Nephron (organoid): ENCODE measurements around the gene CUL2.

Source experiments
- H3K27ac Mint-ChIP-seq, 3 experiments: 2 replicates each; pipeline ENCODE4 v1.8.0; 2020; ENCODE audit warnings: mixed read lengths in 3 of 3, mild to moderate bottlenecking in 2 of 3, moderate library complexity in 1 of 3
- H3K27me3 Mint-ChIP-seq: 2 replicates; pipeline ENCODE4 v1.8.0; 2021; ENCODE audit warnings: low read depth, mild to moderate bottlenecking, moderate library complexity, mixed read lengths
- H3K36me3 Mint-ChIP-seq: 2 replicates; pipeline ENCODE4 v1.8.0; 2020; ENCODE audit warnings: low read depth, mixed read lengths
- H3K4me1 Mint-ChIP-seq: 2 replicates; pipeline ENCODE4 v1.8.0; 2020; ENCODE audit warnings: mixed read lengths
- H3K4me3 Mint-ChIP-seq, 3 experiments: 2 replicates each; pipeline ENCODE4 v1.8.0; 2020; ENCODE audit warnings: mild to moderate bottlenecking in 3 of 3, mixed read lengths in 3 of 3, moderate library complexity in 2 of 3
- H3K9me3 Mint-ChIP-seq: 2 replicates; pipeline ENCODE4 v1.8.0; 2020; ENCODE audit warnings: mixed read lengths
- CTCF ChIP-seq, 3 experiments: fragments of 200-600 bp; sonication (generic); IDR thresholded peaks; one replicate each; pipeline ENCODE4 v1.5.0; 2021; ENCODE audit warnings: antibody characterized with exemption in 3 of 3; ENCODE audit not compliant: unreplicated experiment in 3 of 3

The CUL2 gene

DNA sequence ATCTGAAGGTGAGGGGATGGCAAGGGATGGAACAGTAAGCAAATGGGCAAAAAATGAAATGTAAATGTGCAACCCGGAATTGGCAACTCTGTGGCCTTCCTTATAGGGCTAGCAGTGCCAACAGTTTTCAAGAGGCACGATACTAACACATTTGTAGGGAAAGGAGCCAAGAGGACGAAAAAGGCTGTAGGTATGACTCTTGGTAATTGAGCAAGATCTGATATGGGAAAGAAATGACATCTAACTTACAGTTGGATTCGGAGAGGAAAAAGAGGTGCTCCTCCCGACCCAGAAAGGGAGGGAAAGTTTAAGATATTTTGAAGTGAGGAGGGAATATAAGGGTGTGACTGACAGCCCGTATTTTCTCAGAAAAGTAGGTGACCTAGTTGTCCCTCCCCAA lies 34.4 kb upstream of the CUL2 start:
- Mint-ChIP-seq H3K9me3 (no peaks in the 10 kb centered on the region), H3K27me3 (no peaks in the 10 kb centered on the region), H3K36me3 (no peaks in the 10 kb centered on the region), H3K4me3 (peak overlapping the region in 2 of 3 experiments; percentile 8 to 28), H3K4me1 (peaks cover 15% of the 10 kb centered on the region), H3K27ac (peak overlapping the region in 1 of 3 experiments; percentile 7)
- TF ChIP-seq CTCF (IDR thresholded peaks at IDR 0.05; ENCODE audit: unreplicated experiment in 3 of 3) = no peak

- TF ChIP-seq CTCF (IDR thresholded peaks at IDR 0.05; ENCODE audit: unreplicated experiment in 3 of 3) = no peak
- Mint-ChIP-seq H3K27ac (no peak overlapping the region), H3K36me3 (no peaks in the 10 kb centered on the region), H3K4me1 (no peaks in the 10 kb centered on the region), H3K4me3 (no peak overlapping the region), H3K9me3 (no peaks in the 10 kb centered on the region), H3K27me3 (no peaks in the 10 kb centered on the region)
These were observed 29.2 kb upstream of the CUL2 start for GRCh38 chr10:35119378-35119777.

- Mint-ChIP-seq H3K27ac (no peak overlapping the region), H3K36me3 (no peaks in the 10 kb centered on the region), H3K4me1 (no peaks in the 10 kb centered on the region), H3K9me3 (no peaks in the 10 kb centered on the region), H3K4me3 (no peak overlapping the region), H3K27me3 (peaks cover 6% of the 10 kb centered on the region)
- no peak for TF ChIP-seq CTCF (IDR thresholded peaks at IDR 0.05; ENCODE audit: unreplicated experiment in 3 of 3)
These were observed 22.4 kb upstream of the CUL2 start for GRCh38 chr10:35112571-35112970.

GRCh38 chr10:35103882-35104281 lies 13.7 kb upstream of the CUL2 start:
- Mint-ChIP-seq H3K27me3 (no peaks in the 10 kb centered on the region), H3K27ac (peak overlapping the region; percentile 48 to 81 (median 56)), H3K4me3 (no peak overlapping the region), H3K4me1 (peaks cover 7% of the 10 kb centered on the region), H3K36me3 (no peaks in the 10 kb centered on the region), H3K9me3 (peaks cover 2% of the 10 kb centered on the region)
- TF ChIP-seq CTCF (IDR thresholded peaks at IDR 0.05; ENCODE audit: unreplicated experiment in 3 of 3) = no peak

GRCh38 chr10:35097510-35097909 lies 7.4 kb upstream of the CUL2 start:
- no peak overlapping the region for H3K27ac Mint-ChIP-seq
- no peaks in the 10 kb centered on the region for H3K36me3 Mint-ChIP-seq
- H3K4me1 Mint-ChIP-seq = no peaks in the 10 kb centered on the region
- no peaks in the 10 kb centered on the region for H3K9me3 Mint-ChIP-seq
- H3K27me3 Mint-ChIP-seq = peaks cover 11% of the 10 kb centered on the region
- TF ChIP-seq CTCF (IDR thresholded peaks at IDR 0.05; ENCODE audit: unreplicated experiment in 3 of 3) = no peak
- H3K4me3 Mint-ChIP-seq = no peak overlapping the region

GRCh38 chr10:35096312-35096711 lies 6.2 kb upstream of the CUL2 start:
- H3K4me3 Mint-ChIP-seq = no peak overlapping the region
- TF ChIP-seq CTCF (IDR thresholded peaks at IDR 0.05; ENCODE audit: unreplicated experiment in 3 of 3) = no peak
- peaks cover 2% of the 10 kb centered on the region for H3K4me1 Mint-ChIP-seq
- no peak overlapping the region for H3K27ac Mint-ChIP-seq
- peaks cover 11% of the 10 kb centered on the region for H3K27me3 Mint-ChIP-seq
- no peaks in the 10 kb centered on the region for H3K36me3 Mint-ChIP-seq
- H3K9me3 Mint-ChIP-seq = no peaks in the 10 kb centered on the region
